ENCODE results near the gene KRTAP12-4.
"Not testable (repeated sequence)": the region's sequence is repeated elsewhere in the genome, so short reads cannot be mapped to it uniquely, and the experiment has no call there.

GRCh38 chr21:44637851-44638348 is 16.6 kb downstream of the KRTAP12-4 start:
- TF ChIP-seq POLR2A, CTCF (IDR thresholded peaks at IDR 0.05): not testable (repeated sequence)
